Raji (cell line): ENCODE data around the gene EXOC3L1.

Experiments
- POLR2A ChIP-seq: IDR thresholded peaks from 2 replicates; pipeline ENCODE4 v1.6.1; 2011; ENCODE audit warnings: low read depth, low read length, control low read depth; ENCODE audit not compliant: insufficient read depth

EXOC3L1 gene

GRCh38 chr16:67169642-67170167 is 20.2 kb downstream of the EXOC3L1 start:
- TF ChIP-seq POLR2A, result no peak

- TF ChIP-seq POLR2A, result no peak
Observed at GRCh38 chr16:67169011-67169451, 20.9 kb downstream of the EXOC3L1 start.

GRCh38 chr16:67167588-67167987 is 22.3 kb downstream of the EXOC3L1 start:
- no peak for TF ChIP-seq POLR2A

- no peak for TF ChIP-seq POLR2A
Observed at GRCh38 chr16:67166598-67167168, 23.3 kb downstream of the EXOC3L1 start.

- no peak for TF ChIP-seq POLR2A
Observed at GRCh38 chr16:67166110-67166547, 23.8 kb downstream of the EXOC3L1 start.

- TF ChIP-seq POLR2A, result no peak
Observed at GRCh38 chr16:67165121-67166078, 24.5 kb downstream of the EXOC3L1 start.

- no peak for TF ChIP-seq POLR2A
Observed at GRCh38 chr16:67164599-67165061, 25.3 kb downstream of the EXOC3L1 start, which contains the start of gene HSF4. Gene HSF4, plus strand, starts transcription at chr16:67164745. Its CDS starts 67 bp downstream, at chr16:67164812.

GRCh38 chr16:67163999-67164558 is 25.9 kb downstream of the EXOC3L1 start:
- TF ChIP-seq POLR2A, result no peak

- TF ChIP-seq POLR2A, result no peak
Observed at GRCh38 chr16:67163164-67163998, 26.6 kb downstream of the EXOC3L1 start.

GRCh38 chr16:67162506-67163163 is 27.3 kb downstream of the EXOC3L1 start:
- no peak for TF ChIP-seq POLR2A

GRCh38 chr16:67161595-67162058 is 28.3 kb downstream of the EXOC3L1 start:
- TF ChIP-seq POLR2A, result no peak

GRCh38 chr16:67158637-67159600 is 31.0 kb downstream of the EXOC3L1 start:
- peak; percentile 22; the same call in 1 of the 2 replicates for TF ChIP-seq POLR2A
